IMR-90 (cell line): ENCODE data around the gene ALKBH3. TPM values are rescaled to one million over a fixed set of nuclear protein-coding genes. Genes with fewer than 3 reads are reported as not detected.

Experiments used
- ATAC-seq: fragments of 200-7000 bp; cut with Tn5 transposase; 2 replicates; pipeline ENCODE4 v1.9.1; 2020; ENCODE audit warnings: low read depth, mild to moderate bottlenecking, moderate library complexity
- BruUV-seq: library from RNA; stranded (reverse); fragments of 400-500 nt; replicated peaks from 2 replicates; lab custom pipeline; 2021; lab: Mats Ljungman, UMichigan
- CTCF ChIA-PET: fragments of 300-600 bp; formaldehyde crosslinking; extraction: SDS; loops from one replicate; lab custom pipeline; 2021; ENCODE audit warnings: antibody characterized with exemption; lab: Yijun Ruan, JAX
- POLR2A ChIA-PET: fragments of 300-600 bp; sonication (Branson Sonifier 250); formaldehyde crosslinking; loops from one replicate; lab custom pipeline; 2022; ENCODE audit warnings: antibody characterized with exemption; ENCODE audit not compliant: unreplicated experiment; lab: Charles Lee
- DNase-seq: peaks from one replicate; pipeline ENCODE4 v3.0.0; 2013
- H2AFZ ChIP-seq: replicated peaks from 2 replicates; pipeline ENCODE3; 2013; ENCODE audit warnings: low read length, mild to moderate bottlenecking; ENCODE audit not compliant: poor library complexity
- H2AK5ac ChIP-seq: 2 replicates; pipeline ENCODE4 v1.6.1; 2013; ENCODE audit warnings: low read depth, low read length, inconsistent platforms
- H2AK9ac ChIP-seq: replicated peaks from 2 replicates; pipeline ENCODE3; 2013; ENCODE audit warnings: mild to moderate bottlenecking, low read depth, low read length, moderate library complexity; ENCODE audit not compliant: poor library complexity
- H2BK120ac ChIP-seq: 2 replicates; pipeline ENCODE4 v1.6.1; 2013; ENCODE audit warnings: low read depth, low read length, inconsistent platforms
- H2BK15ac ChIP-seq: 3 replicates; pipeline ENCODE4 v1.6.1; 2013; ENCODE audit warnings: low read depth, low read length, inconsistent platforms
- H2BK20ac ChIP-seq: 2 replicates; pipeline ENCODE4 v1.6.1; 2013; ENCODE audit warnings: low read depth, mild to moderate bottlenecking, inconsistent platforms, low read length, moderate library complexity
- H2BK5ac ChIP-seq: 2 replicates; pipeline ENCODE4 v1.6.1; 2013; ENCODE audit warnings: mild to moderate bottlenecking, low read depth, low read length, inconsistent platforms; ENCODE audit not compliant: poor library complexity, severe bottlenecking
- H3K14ac ChIP-seq: replicated peaks from 2 replicates; pipeline ENCODE4 v1.6.1; 2013; ENCODE audit warnings: low read depth, low read length, inconsistent platforms
- H3K18ac ChIP-seq: 2 replicates; pipeline ENCODE4 v1.6.1; 2013; ENCODE audit warnings: low read depth, low read length, control low read depth
- H3K23ac ChIP-seq: 2 replicates; pipeline ENCODE4 v1.6.1; 2013; ENCODE audit warnings: low read depth, low read length, inconsistent platforms
- H3K27ac ChIP-seq: 2 replicates; pipeline ENCODE4 v1.5.1; 2013; ENCODE audit warnings: mild to moderate bottlenecking, control low read depth, low read length; ENCODE audit not compliant: insufficient read depth
- H3K27me3 ChIP-seq: 2 replicates; pipeline ENCODE4 v1.6.1; 2013; ENCODE audit warnings: low read length; ENCODE audit not compliant: control insufficient read depth, insufficient read depth
- H3K36me3 ChIP-seq: 2 replicates; pipeline ENCODE4 v1.6.1; 2013; ENCODE audit warnings: low read length, mixed read lengths; ENCODE audit not compliant: control insufficient read depth, insufficient read depth
- H3K4ac ChIP-seq: 2 replicates; pipeline ENCODE4 v1.6.1; 2013; ENCODE audit warnings: low read depth, low read length, inconsistent platforms
- H3K4me1 ChIP-seq: 2 replicates; pipeline ENCODE4 v1.6.1; 2013; ENCODE audit warnings: low read length, mixed read lengths; ENCODE audit not compliant: control insufficient read depth, insufficient read depth
- H3K4me2 ChIP-seq: 2 replicates; pipeline ENCODE4 v1.6.1; 2013; ENCODE audit warnings: low read depth, mild to moderate bottlenecking, control low read depth, low read length, moderate library complexity
- H3K4me3 ChIP-seq: 2 replicates; pipeline ENCODE4 v1.5.1; 2013; ENCODE audit warnings: low read depth, mild to moderate bottlenecking, control low read depth, low read length, moderate library complexity; ENCODE audit not compliant: insufficient read depth
- H3K56ac ChIP-seq: 2 replicates; pipeline ENCODE4 v1.6.1; 2013; ENCODE audit warnings: low read length, inconsistent platforms; ENCODE audit not compliant: insufficient read depth; ENCODE audit errors: extremely low read depth
- H3K79me1 ChIP-seq, 2 experiments: 2 replicates each; pipeline ENCODE4 v1.6.1; 2013; ENCODE audit warnings: low read length in 2 of 2, inconsistent platforms in 1 of 2, low read depth in 1 of 2
- H3K9ac ChIP-seq: 2 replicates; pipeline ENCODE4 v1.6.1; 2013; ENCODE audit warnings: low read depth, low read length, control low read depth
- H3K9me1 ChIP-seq: 2 replicates; pipeline ENCODE4 v1.6.1; 2013; ENCODE audit warnings: low read length, inconsistent platforms; ENCODE audit not compliant: insufficient read depth
- H3K9me3 ChIP-seq: 2 replicates; pipeline ENCODE4 v1.6.1; 2013; ENCODE audit warnings: low read length; ENCODE audit not compliant: control insufficient read depth, insufficient read depth
- H4K20me1 ChIP-seq: 2 replicates; pipeline ENCODE4 v1.6.1; 2013; ENCODE audit warnings: low read length, inconsistent platforms; ENCODE audit not compliant: insufficient read depth
- H4K5ac ChIP-seq: 2 replicates; pipeline ENCODE4 v1.6.1; 2013; ENCODE audit warnings: mild to moderate bottlenecking, low read depth, low read length, control low read depth
- H4K8ac ChIP-seq, 2 experiments: 2 replicates each; pipeline ENCODE4 v1.6.1; 2013; ENCODE audit warnings: low read depth in 2 of 2, low read length in 2 of 2, control low read depth in 1 of 2, inconsistent platforms in 1 of 2
- H4K91ac ChIP-seq: 2 replicates; pipeline ENCODE4 v1.6.1; 2013; ENCODE audit warnings: low read depth, low read length, inconsistent platforms; ENCODE audit not compliant: insufficient read depth
- BHLHE40 ChIP-seq: fragments of 150-350 bp; IDR thresholded peaks from 2 replicates; pipeline ENCODE4 v1.6.1; 2016; ENCODE audit warnings: mild to moderate bottlenecking, low read depth, low read length
- CHD1 ChIP-seq: IDR thresholded peaks from 2 replicates; pipeline ENCODE4 v1.6.1; 2012; ENCODE audit warnings: low read depth, low read length, improper control_type of control experiment
- ELK1 ChIP-seq: fragments of 150-350 bp; IDR thresholded peaks from 2 replicates; pipeline ENCODE4 v1.6.1; 2016; ENCODE audit warnings: low read depth, mild to moderate bottlenecking, low read length, moderate library complexity, borderline replicate concordance
- FOS ChIP-seq: fragments of 150-350 bp; IDR thresholded peaks from 2 replicates; pipeline ENCODE4 v1.6.1; 2016; ENCODE audit warnings: low read depth, low read length
- MXI1 ChIP-seq: IDR thresholded peaks from 2 replicates; pipeline ENCODE4 v1.6.1; 2012; ENCODE audit warnings: low read depth, mild to moderate bottlenecking, low read length, moderate library complexity, borderline replicate concordance
- NFE2L2 ChIP-seq: fragments of 150-350 bp; IDR thresholded peaks from 2 replicates; pipeline ENCODE4 v1.6.1; 2016; ENCODE audit warnings: low read depth, mild to moderate bottlenecking, low read length
- POLR2A ChIP-seq: IDR thresholded peaks from 2 replicates; pipeline ENCODE4 v1.6.1; 2012; ENCODE audit warnings: mild to moderate bottlenecking, low read depth, low read length
- RAD21 ChIP-seq: IDR thresholded peaks from 2 replicates; pipeline ENCODE4 v1.6.1; 2012; ENCODE audit warnings: low read length, improper control_type of control experiment
- RCOR1 ChIP-seq: IDR thresholded peaks from 2 replicates; pipeline ENCODE4 v1.6.1; 2012; ENCODE audit warnings: mild to moderate bottlenecking, low read length, improper control_type of control experiment; ENCODE audit not compliant: insufficient replicate concordance
- RFX5 ChIP-seq: IDR thresholded peaks from 2 replicates; pipeline ENCODE4 v1.8.0; 2012; ENCODE audit warnings: low read depth, mild to moderate bottlenecking, low read length, moderate library complexity
- SMC3 ChIP-seq: fragments of 150-350 bp; IDR thresholded peaks from 2 replicates; pipeline ENCODE4 v1.6.1; 2016; ENCODE audit warnings: low read depth, mild to moderate bottlenecking, antibody characterized with exemption, low read length, moderate library complexity
- WGBS, 2 experiments: methylation state at CpG; one replicate each; pipeline versions ENCODE4 v1.1.5 to v1.1.7; 2013; ENCODE audit warnings: missing lambda C conversion rate in 2 of 2; ENCODE audit not compliant: insufficient read length in 1 of 2; ENCODE audit errors: extremely low coverage in 2 of 2; 5-methylcytosine and 5-hydroxymethylcytosine counted together
- dilution Hi-C: fragments of 300-500 bp; cut with HindIII; formaldehyde crosslinking; loops from one replicate; pipeline ENCODE4 v1.14.3; 2018; ENCODE audit warnings: low sequenced_read_pairs; ENCODE audit not compliant: unreplicated experiment
- in situ Hi-C: fragments of 300-500 bp; cut with MboI; formaldehyde crosslinking; loops from 3 replicates; pipeline ENCODE4 v1.14.3; 2019; ENCODE audit warnings: low sequenced_read_pairs, inconsistent platforms, mixed read lengths
- intact Hi-C: fragments of 100-400 bp; cut with micrococcal nuclease; formaldehyde crosslinking; loops from 2 replicates; pipeline ENCODE4 v1.10.0; 2022
- polyA plus RNA-seq, 3 experiments: library from polyadenylated mRNA; depleted of rRNA; stranded (reverse); fragments of >200 nt; gene quantifications; 2 replicates each; pipeline ENCODE4 v1.2.3, GENCODE V29; 2012; ENCODE audit warnings: low replicate concordance in 1 of 3
- total RNA-seq: library from RNA; depleted of rRNA; stranded (reverse); fragments of >200 nt; gene quantifications from 2 replicates; pipeline ENCODE4 v1.2.3, GENCODE V29; 2012
- TF ChIP-seq, protein P1 (sequence below): fragments of 150-350 bp; IDR thresholded peaks from 2 replicates; pipeline ENCODE4 v1.6.1; 2017; ENCODE audit warnings: mild to moderate bottlenecking, antibody characterized with exemption, low read length, low read depth
- TF ChIP-seq, protein P2 (sequence below): conservative IDR thresholded peaks from 2 replicates; pipeline ENCODE4 v1.5.1; 2012; ENCODE audit warnings: mild to moderate bottlenecking, low read depth, low read length, improper control_type of control experiment

The ALKBH3 gene
- total and polyA plus RNA-seq, 2 of the 4 experiments (the other 2 are of a cell fraction), result 27.7 to 62.9 TPM

GRCh38 chr11:43952401-43953342 is 72.0 kb downstream of the ALKBH3 start (continued):
- TF ChIP-seq SMC3, result no peak

- H2BK20ac ChIP-seq, result no peak overlapping the region
- intact Hi-C loops, result no loop called here
- H3K79me1 ChIP-seq, result no peaks in the 10 kb centered on the region
- ChIA-PET CTCF (no interaction called here), POLR2A (no interaction called here)
- H3K36me3 ChIP-seq, result no peaks in the 10 kb centered on the region
- H3K14ac ChIP-seq, result no peak overlapping the region
- H2BK15ac ChIP-seq, result no peak overlapping the region
- peaks cover 3% of the 10 kb centered on the region for H3K9me3 ChIP-seq
- H3K4me2 ChIP-seq, result no peak overlapping the region
- H4K8ac ChIP-seq, result no peak overlapping the region
- H3K27ac ChIP-seq, result no peak overlapping the region
- no TSS peak for BruUV-seq
- H3K18ac ChIP-seq, result no peak overlapping the region
- H3K4ac ChIP-seq, result no peak overlapping the region
- no peak overlapping the region for H2AFZ ChIP-seq
- H3K56ac ChIP-seq, result no peak overlapping the region
- H2BK120ac ChIP-seq, result no peak overlapping the region
- H3K27me3 ChIP-seq, result peaks cover 12% of the 10 kb centered on the region
- DNase-seq (no peak), ATAC-seq (no peak)
- no peak overlapping the region for H3K9ac ChIP-seq
- H2BK5ac ChIP-seq, result no peak overlapping the region
- no peaks in the 10 kb centered on the region for H3K4me1 ChIP-seq
- no peak overlapping the region for H4K5ac ChIP-seq
- no peak overlapping the region for H2AK9ac ChIP-seq
- H4K91ac ChIP-seq, result no peak overlapping the region
- dilution Hi-C loops, result no loop called here
- H2AK5ac ChIP-seq, result no peak overlapping the region
- H3K23ac ChIP-seq, result no peak overlapping the region
- WGBS, 2 experiments, result no CpG with 5 or more reads among the region's 6 CpGs
- no peaks in the 10 kb centered on the region for H4K20me1 ChIP-seq
- in situ Hi-C loops, result no loop called here
- H3K4me3 ChIP-seq, result no peak overlapping the region
- no peaks in the 10 kb centered on the region for H3K9me1 ChIP-seq
- TF ChIP-seq CHD1 (no peak), RAD21 (no peak), FOS (no peak), NFE2L2 (no peak), BHLHE40 (no peak), RFX5 (no peak), POLR2A (no peak), RCOR1 (no peak), MXI1 (no peak), ELK1 (no peak)
- TF ChIP-seq, protein P1, sequence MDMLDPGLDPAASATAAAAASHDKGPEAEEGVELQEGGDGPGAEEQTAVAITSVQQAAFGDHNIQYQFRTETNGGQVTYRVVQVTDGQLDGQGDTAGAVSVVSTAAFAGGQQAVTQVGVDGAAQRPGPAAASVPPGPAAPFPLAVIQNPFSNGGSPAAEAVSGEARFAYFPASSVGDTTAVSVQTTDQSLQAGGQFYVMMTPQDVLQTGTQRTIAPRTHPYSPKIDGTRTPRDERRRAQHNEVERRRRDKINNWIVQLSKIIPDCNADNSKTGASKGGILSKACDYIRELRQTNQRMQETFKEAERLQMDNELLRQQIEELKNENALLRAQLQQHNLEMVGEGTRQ, result no peak
- TF ChIP-seq, protein P2, sequence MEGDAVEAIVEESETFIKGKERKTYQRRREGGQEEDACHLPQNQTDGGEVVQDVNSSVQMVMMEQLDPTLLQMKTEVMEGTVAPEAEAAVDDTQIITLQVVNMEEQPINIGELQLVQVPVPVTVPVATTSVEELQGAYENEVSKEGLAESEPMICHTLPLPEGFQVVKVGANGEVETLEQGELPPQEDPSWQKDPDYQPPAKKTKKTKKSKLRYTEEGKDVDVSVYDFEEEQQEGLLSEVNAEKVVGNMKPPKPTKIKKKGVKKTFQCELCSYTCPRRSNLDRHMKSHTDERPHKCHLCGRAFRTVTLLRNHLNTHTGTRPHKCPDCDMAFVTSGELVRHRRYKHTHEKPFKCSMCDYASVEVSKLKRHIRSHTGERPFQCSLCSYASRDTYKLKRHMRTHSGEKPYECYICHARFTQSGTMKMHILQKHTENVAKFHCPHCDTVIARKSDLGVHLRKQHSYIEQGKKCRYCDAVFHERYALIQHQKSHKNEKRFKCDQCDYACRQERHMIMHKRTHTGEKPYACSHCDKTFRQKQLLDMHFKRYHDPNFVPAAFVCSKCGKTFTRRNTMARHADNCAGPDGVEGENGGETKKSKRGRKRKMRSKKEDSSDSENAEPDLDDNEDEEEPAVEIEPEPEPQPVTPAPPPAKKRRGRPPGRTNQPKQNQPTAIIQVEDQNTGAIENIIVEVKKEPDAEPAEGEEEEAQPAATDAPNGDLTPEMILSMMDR, result no peak
These were observed 72.9 kb downstream of the ALKBH3 start for GRCh38 chr11:43953521-43953920.
